HepG2 (cell line): ENCODE data around the gene OCLN. TPM values are rescaled to one million over a fixed set of nuclear protein-coding genes. Genes with fewer than 3 reads are reported as not detected.

Source experiments
- ARNT ChIP-seq: fragments of 450-650 bp; IDR thresholded peaks from 2 replicates; pipeline ENCODE4 v1.6.1; 2017
- ARNT2 ChIP-seq: sonication (generic); formaldehyde crosslinking; IDR thresholded peaks from 2 replicates; pipeline ENCODE4 v1.8.0; 2022; ENCODE audit warnings: mild to moderate bottlenecking, low read depth, missing genetic modification reagents, moderate library complexity
- CAMTA2 ChIP-seq: sonication (generic); formaldehyde crosslinking; IDR thresholded peaks from 2 replicates; pipeline ENCODE4 v1.4.0; 2020; ENCODE audit warnings: mild to moderate bottlenecking, missing genetic modification reagents, borderline replicate concordance
- CEBPG ChIP-seq: IDR thresholded peaks from 2 replicates; pipeline ENCODE4 v1.6.1; 2016
- CREM ChIP-seq, 2 experiments: sonication (generic) in 1 of 2; formaldehyde crosslinking in 1 of 2; IDR thresholded peaks; 2 replicates each; pipeline versions ENCODE4 v1.4.0 to v1.6.1; 2016 to 2020; ENCODE audit warnings: antibody characterized with exemption in 1 of 2, mild to moderate bottlenecking in 1 of 2, missing genetic modification reagents in 1 of 2
- DNMT3B ChIP-seq: conservative IDR thresholded peaks from 2 replicates; pipeline ENCODE4 v1.6.1; 2016; ENCODE audit warnings: missing biosample characterization, control low read depth
- FOXC1 ChIP-seq: sonication (generic); formaldehyde crosslinking; IDR thresholded peaks from 2 replicates; pipeline ENCODE4 v1.8.0; 2022; ENCODE audit warnings: mild to moderate bottlenecking, missing genetic modification reagents, borderline replicate concordance
- HMGA1 ChIP-seq: sonication (generic); formaldehyde crosslinking; conservative IDR thresholded peaks from 2 replicates; pipeline ENCODE4 v1.4.0; 2020; ENCODE audit warnings: missing genetic modification reagents
- MEIS1 ChIP-seq: sonication (generic); formaldehyde crosslinking; IDR thresholded peaks from 2 replicates; pipeline ENCODE4 v1.9.0; 2021; ENCODE audit warnings: mild to moderate bottlenecking, missing genetic modification reagents, moderate library complexity, borderline replicate concordance
- PPARG ChIP-seq: conservative IDR thresholded peaks from 2 replicates; pipeline ENCODE4 v1.6.1; 2016; ENCODE audit warnings: missing biosample characterization, missing genetic modification reagents
- PTBP1 ChIP-seq: fragments of 200-400 bp; formaldehyde crosslinking; IDR thresholded peaks from 2 replicates; pipeline ENCODE4 v1.6.1; 2018; ENCODE audit warnings: low read length, low read depth; ENCODE audit not compliant: poor library complexity, severe bottlenecking
- RXRA ChIP-seq: sonication (generic); formaldehyde crosslinking; IDR thresholded peaks from 2 replicates; pipeline ENCODE4 v1.5.1; 2020; ENCODE audit warnings: missing genetic modification reagents
- SALL2 ChIP-seq: sonication (generic); formaldehyde crosslinking; IDR thresholded peaks from 2 replicates; pipeline ENCODE4 v1.8.1; 2023; ENCODE audit warnings: mild to moderate bottlenecking, missing genetic modification reagents, inconsistent platforms
- TARDBP ChIP-seq: sonication (generic); formaldehyde crosslinking; IDR thresholded peaks from 2 replicates; pipeline ENCODE4 v1.8.0; 2022; ENCODE audit warnings: mild to moderate bottlenecking, missing genetic modification reagents
- YY1 ChIP-seq: IDR thresholded peaks from 2 replicates; pipeline ENCODE4 v1.6.1; 2011; ENCODE audit warnings: low read length, low read depth, moderate library complexity, mild to moderate bottlenecking; ENCODE audit not compliant: insufficient read depth, insufficient replicate concordance
- ZBTB8A ChIP-seq: sonication (generic); formaldehyde crosslinking; IDR thresholded peaks from 2 replicates; pipeline ENCODE4 v1.4.0; 2020; ENCODE audit warnings: mild to moderate bottlenecking, low read depth, missing genetic modification reagents, borderline replicate concordance
- ZC3H13 ChIP-seq: sonication (generic); formaldehyde crosslinking; IDR thresholded peaks from 2 replicates; pipeline ENCODE4 v1.8.1; 2023; ENCODE audit warnings: mild to moderate bottlenecking, missing genetic modification reagents, moderate library complexity
- ZFP37 ChIP-seq: sonication (generic); formaldehyde crosslinking; IDR thresholded peaks from 2 replicates; pipeline ENCODE4 v1.4.0; 2020; ENCODE audit warnings: missing genetic modification reagents, borderline replicate concordance
- ZNF326 ChIP-seq: sonication (generic); formaldehyde crosslinking; IDR thresholded peaks from 2 replicates; pipeline ENCODE4 v1.4.0; 2020; ENCODE audit warnings: missing genetic modification reagents, borderline replicate concordance
- ZNF343 ChIP-seq: sonication (generic); formaldehyde crosslinking; IDR thresholded peaks from 2 replicates; pipeline ENCODE4 v1.4.0; 2020; ENCODE audit warnings: mild to moderate bottlenecking, missing genetic modification reagents
- ZNF441 ChIP-seq: sonication (generic); formaldehyde crosslinking; IDR thresholded peaks from 2 replicates; pipeline ENCODE4 v1.7.0; 2021; ENCODE audit warnings: missing genetic modification reagents, borderline replicate concordance
- ZNF558 ChIP-seq: sonication (generic); formaldehyde crosslinking; IDR thresholded peaks from 2 replicates; pipeline ENCODE4 v1.9.0; 2022; ENCODE audit warnings: mild to moderate bottlenecking, missing genetic modification reagents, borderline replicate concordance
- ZNF614 ChIP-seq: IDR thresholded peaks from 2 replicates; pipeline ENCODE4 v1.6.1; 2018; ENCODE audit warnings: missing biosample characterization, missing genetic modification reagents, inconsistent platforms, borderline replicate concordance
- ZSCAN12 ChIP-seq: sonication (generic); formaldehyde crosslinking; IDR thresholded peaks from 2 replicates; pipeline ENCODE4 v1.9.0; 2021; ENCODE audit warnings: mild to moderate bottlenecking, missing genetic modification reagents
- polyA plus RNA-seq, 8 experiments: library from polyadenylated mRNA; depleted of rRNA in 3 of 8; stranded (reverse) in 7 of 8; unstranded in 1 of 8; fragments of >200 nt; fragmentation: Illumina TruSeq in 4 of 8; extraction: Trizol in 4 of 8; gene quantifications; 2 replicates each; pipeline versions ENCODE4 v1.2.1 to v1.2.3, GENCODE V29; 2011 to 2016; ENCODE audit warnings: low read depth in 4 of 8, missing spikeins in 1 of 8, mixed read lengths in 1 of 8; ENCODE audit not compliant: insufficient read depth in 1 of 8
- total RNA-seq, 5 experiments: library from RNA; depleted of rRNA; stranded (reverse); fragments of >200 nt; fragmentation: Illumina TruSeq; extraction: Trizol; gene quantifications; 2 replicates each; pipeline ENCODE4 v1.2.3, GENCODE V29; 2016; ENCODE audit warnings: low read depth in 1 of 5
- TF ChIP-seq, protein P1 (sequence below): sonication (generic); formaldehyde crosslinking; IDR thresholded peaks from 2 replicates; pipeline ENCODE4 v1.4.0; 2020; ENCODE audit warnings: missing genetic modification reagents; ENCODE audit errors: not compliant biosample characterization
- TF ChIP-seq, protein P2 (sequence below): sonication (generic); formaldehyde crosslinking; IDR thresholded peaks from 2 replicates; pipeline ENCODE4 v1.4.0; 2020; ENCODE audit warnings: missing genetic modification reagents, borderline replicate concordance
- TF ChIP-seq, protein P3 (sequence below): sonication (generic); formaldehyde crosslinking; IDR thresholded peaks from 2 replicates; pipeline ENCODE4 v1.5.1; 2020; ENCODE audit warnings: missing genetic modification reagents, mild to moderate bottlenecking, borderline replicate concordance

OCLN gene
- total and polyA plus RNA-seq, 2 of the 13 experiments (the other 11 are each of a cell fraction or from before 2014, with no cell fraction given): 24.1 to 34.8 TPM

DNA sequence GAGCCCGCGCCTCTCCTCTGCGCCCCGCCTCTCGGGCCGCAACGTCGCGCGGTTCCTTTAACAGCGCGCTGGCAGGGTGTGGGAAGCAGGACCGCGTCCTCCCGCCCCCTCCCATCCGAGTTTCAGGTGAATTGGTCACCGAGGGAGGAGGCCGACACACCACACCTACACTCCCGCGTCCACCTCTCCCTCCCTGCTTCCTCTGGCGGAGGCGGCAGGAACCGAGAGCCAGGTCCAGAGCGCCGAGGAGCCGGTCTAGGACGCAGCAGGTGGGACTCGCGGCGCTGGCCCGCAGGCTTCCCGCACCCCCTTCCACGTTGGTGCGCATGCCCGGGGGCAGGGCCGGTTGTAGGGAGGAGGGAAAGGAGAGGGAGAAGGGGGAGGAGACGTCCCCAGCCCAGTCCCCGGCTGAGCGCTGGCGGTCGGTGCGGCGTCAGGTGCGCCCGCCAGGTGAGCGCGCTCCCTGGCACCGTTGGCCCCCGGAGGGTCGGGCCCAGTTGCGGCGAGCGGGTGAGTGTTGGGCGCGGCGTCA, at the start of gene OCLN (continued):
- TF ChIP-seq MEIS1 (peak; percentile 66; the same call in 1 of the 2 replicates), HMGA1 (no peak), ARNT (no peak), SALL2 (CRISPR knock-in tag) (peak; percentile 84; the same call in 1 of the 2 replicates), PTBP1 (peak; percentile 80), RXRA (peak; percentile 78), ZNF614 (CRISPR knock-in tag) (peak; percentile 74; the same call in 1 of the 2 replicates), ZNF441 (CRISPR knock-in tag) (peak; percentile 72; the same call in 1 of the 2 replicates), ZNF343 (CRISPR knock-in tag) (peak; percentile 83), FOXC1 (CRISPR knock-in tag) (peak; percentile 94), DNMT3B (no peak), ZFP37 (CRISPR knock-in tag) (no peak), ZNF558 (no peak), TARDBP (CRISPR knock-in tag) (peak; percentile 63), YY1 (peak; percentile 48), ZBTB8A (CRISPR knock-in tag) (no peak), ZSCAN12 (no peak), ARNT2 (CRISPR knock-in tag) (peak; percentile 67; the same call in 1 of the 2 replicates), CAMTA2 (CRISPR knock-in tag) (peak; percentile 95), PPARG (no peak), CEBPG (CRISPR knock-in tag) (no peak; the same call in 1 of the 2 replicates), CREM (IDR thresholded peaks at IDR 0.05) (no peak), CREM (CRISPR knock-in tag; IDR thresholded peaks at IDR 0.05) (no peak), ZNF326 (no peak), ZC3H13 (peak; percentile 78; the same call in 1 of the 2 replicates)
- TF ChIP-seq, protein P1, sequence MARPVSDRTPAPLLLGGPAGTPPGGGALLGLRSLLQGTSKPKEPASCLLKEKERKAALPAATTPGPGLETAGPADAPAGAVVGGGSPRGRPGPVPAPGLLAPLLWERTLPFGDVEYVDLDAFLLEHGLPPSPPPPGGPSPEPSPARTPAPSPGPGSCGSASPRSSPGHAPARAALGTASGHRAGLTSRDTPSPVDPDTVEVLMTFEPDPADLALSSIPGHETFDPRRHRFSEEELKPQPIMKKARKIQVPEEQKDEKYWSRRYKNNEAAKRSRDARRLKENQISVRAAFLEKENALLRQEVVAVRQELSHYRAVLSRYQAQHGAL (CRISPR knock-in tag): no peak
- TF ChIP-seq, protein P2, sequence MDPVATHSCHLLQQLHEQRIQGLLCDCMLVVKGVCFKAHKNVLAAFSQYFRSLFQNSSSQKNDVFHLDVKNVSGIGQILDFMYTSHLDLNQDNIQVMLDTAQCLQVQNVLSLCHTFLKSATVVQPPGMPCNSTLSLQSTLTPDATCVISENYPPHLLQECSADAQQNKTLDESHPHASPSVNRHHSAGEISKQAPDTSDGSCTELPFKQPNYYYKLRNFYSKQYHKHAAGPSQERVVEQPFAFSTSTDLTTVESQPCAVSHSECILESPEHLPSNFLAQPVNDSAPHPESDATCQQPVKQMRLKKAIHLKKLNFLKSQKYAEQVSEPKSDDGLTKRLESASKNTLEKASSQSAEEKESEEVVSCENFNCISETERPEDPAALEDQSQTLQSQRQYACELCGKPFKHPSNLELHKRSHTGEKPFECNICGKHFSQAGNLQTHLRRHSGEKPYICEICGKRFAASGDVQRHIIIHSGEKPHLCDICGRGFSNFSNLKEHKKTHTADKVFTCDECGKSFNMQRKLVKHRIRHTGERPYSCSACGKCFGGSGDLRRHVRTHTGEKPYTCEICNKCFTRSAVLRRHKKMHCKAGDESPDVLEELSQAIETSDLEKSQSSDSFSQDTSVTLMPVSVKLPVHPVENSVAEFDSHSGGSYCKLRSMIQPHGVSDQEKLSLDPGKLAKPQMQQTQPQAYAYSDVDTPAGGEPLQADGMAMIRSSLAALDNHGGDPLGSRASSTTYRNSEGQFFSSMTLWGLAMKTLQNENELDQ (CRISPR knock-in tag): 0 out of 2 replicates have a peak, but pooled peaks have one; percentile 41
- TF ChIP-seq, protein P3, sequence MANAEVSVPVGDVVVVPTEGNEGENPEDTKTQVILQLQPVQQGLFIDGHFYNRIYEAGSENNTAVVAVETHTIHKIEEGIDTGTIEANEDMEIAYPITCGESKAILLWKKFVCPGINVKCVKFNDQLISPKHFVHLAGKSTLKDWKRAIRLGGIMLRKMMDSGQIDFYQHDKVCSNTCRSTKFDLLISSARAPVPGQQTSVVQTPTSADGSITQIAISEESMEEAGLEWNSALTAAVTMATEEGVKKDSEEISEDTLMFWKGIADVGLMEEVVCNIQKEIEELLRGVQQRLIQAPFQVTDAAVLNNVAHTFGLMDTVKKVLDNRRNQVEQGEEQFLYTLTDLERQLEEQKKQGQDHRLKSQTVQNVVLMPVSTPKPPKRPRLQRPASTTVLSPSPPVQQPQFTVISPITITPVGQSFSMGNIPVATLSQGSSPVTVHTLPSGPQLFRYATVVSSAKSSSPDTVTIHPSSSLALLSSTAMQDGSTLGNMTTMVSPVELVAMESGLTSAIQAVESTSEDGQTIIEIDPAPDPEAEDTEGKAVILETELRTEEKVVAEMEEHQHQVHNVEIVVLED (CRISPR knock-in tag): peak; percentile 74; the same call in 1 of the 2 replicates
